Measurements from ENCODE around the gene ADNP. TPM values are rescaled to one million over a fixed set of nuclear protein-coding genes. Genes with fewer than 3 reads are reported as not detected.

The ADNP gene
- total and polyA plus RNA-seq, 7 donors = 13.3 to 40.1 (median 34.2) TPM

GRCh38 chr20:50904067-50904570 lies 27.1 kb downstream of the ADNP start:
- no peaks in the 10 kb centered on the region for H3K27me3 ChIP-seq (ENCODE audit: insufficient read depth in 3 of 3, low read length in 2 of 3)
- H3K9me3 ChIP-seq = no peaks in the 10 kb centered on the region
- ATAC-seq = peak in 1 of 4 donors; percentile 42
- no peak overlapping the region for H3K4me3 ChIP-seq
- peaks cover 13% of the 10 kb centered on the region for H3K4me1 ChIP-seq
- no peak overlapping the region for H3K27ac ChIP-seq
- 55 to 72% (median 62%) methylated on average over 6 of the region's 6 CpGs for WGBS, 3 donors
- no peak for TF ChIP-seq CTCF (IDR thresholded peaks at IDR 0.05)
- intact Hi-C loops (cut with DNase I) = no loop called here
- peaks cover 12 to 46% of the 10 kb centered on the region in 2 donors for H3K36me3 ChIP-seq (ENCODE audit: insufficient read depth in 1 of 2, low read depth in 1 of 2)
- no peak for DNase-seq

GRCh38 chr20:50903353-50904051 lies 27.7 kb downstream of the ADNP start:
- peaks cover 13 to 52% of the 10 kb centered on the region in 2 donors for H3K36me3 ChIP-seq (ENCODE audit: insufficient read depth in 1 of 2, low read depth in 1 of 2)
- TF ChIP-seq CTCF (IDR thresholded peaks at IDR 0.05) = no peak
- peaks cover 11% of the 10 kb centered on the region for H3K4me1 ChIP-seq
- no peak overlapping the region for H3K4me3 ChIP-seq
- DNase-seq = no peak
- no peaks in the 10 kb centered on the region for H3K9me3 ChIP-seq
- intact Hi-C loops (cut with DNase I) = no loop called here
- H3K27me3 ChIP-seq (ENCODE audit: insufficient read depth in 3 of 3, low read length in 2 of 3) = no peaks in the 10 kb centered on the region
- no peak overlapping the region for H3K27ac ChIP-seq
- 78 to 80% (median 78%) methylated on average over 8 of the region's 8 CpGs for WGBS, 3 donors
- ATAC-seq = no peak

GRCh38 chr20:50901301-50901700 lies 29.9 kb downstream of the ADNP start:
- H3K4me1 ChIP-seq = peaks cover 10% of the 10 kb centered on the region
- H3K9me3 ChIP-seq = no peaks in the 10 kb centered on the region
- DNase-seq (no peak), ATAC-seq (no peak)
- H3K27ac ChIP-seq = no peak overlapping the region
- H3K27me3 ChIP-seq (ENCODE audit: insufficient read depth in 3 of 3, low read length in 2 of 3) = no peaks in the 10 kb centered on the region
- H3K4me3 ChIP-seq = no peak overlapping the region
- WGBS, 3 donors = 94 to 98% (median 95%) methylated on average over 1 of the region's 1 CpG
- TF ChIP-seq CTCF (IDR thresholded peaks at IDR 0.05) = no peak
- peaks cover 21 to 74% of the 10 kb centered on the region in 2 donors for H3K36me3 ChIP-seq (ENCODE audit: insufficient read depth in 1 of 2, low read depth in 1 of 2)
- intact Hi-C loops (cut with DNase I) = no loop called here

GRCh38 chr20:50900261-50900660 lies 31.0 kb downstream of the ADNP start:
- ATAC-seq = no peak
- 95 to 97% (median 96%) methylated on average over 7 of the region's 7 CpGs for WGBS, 3 donors
- H3K27ac ChIP-seq = no peak overlapping the region
- intact Hi-C loops (cut with DNase I) = no loop called here
- no peaks in the 10 kb centered on the region for H3K27me3 ChIP-seq (ENCODE audit: insufficient read depth in 3 of 3, low read length in 2 of 3)
- TF ChIP-seq CTCF (IDR thresholded peaks at IDR 0.05) = no peak
- no peaks in the 10 kb centered on the region for H3K9me3 ChIP-seq
- DNase-seq = no peak
- peaks cover 21 to 78% of the 10 kb centered on the region in 2 donors for H3K36me3 ChIP-seq (ENCODE audit: insufficient read depth in 1 of 2, low read depth in 1 of 2)
- H3K4me1 ChIP-seq = peaks cover 9% of the 10 kb centered on the region
- H3K4me3 ChIP-seq = no peak overlapping the region
